OCI-LY7 (cell line): ENCODE results near the gene ADAMTS17. TPM values are rescaled to one million over a fixed set of nuclear protein-coding genes. Genes with fewer than 3 reads are reported as not detected.

Source experiments
- BruUV-seq: library from RNA; stranded (reverse); fragments of 400-500 nt; replicated peaks from 2 replicates; lab custom pipeline; 2021; lab: Mats Ljungman, UMichigan
- CTCF ChIA-PET: fragments of 300-600 bp; sonication (Branson Sonifier 250); formaldehyde crosslinking; loops from one replicate; lab custom pipeline; 2022; ENCODE audit warnings: antibody characterized with exemption; ENCODE audit not compliant: unreplicated experiment; lab: Charles Lee
- POLR2A ChIA-PET: fragments of 300-600 bp; sonication (Branson Sonifier 250); formaldehyde crosslinking; loops from one replicate; lab custom pipeline; 2022; ENCODE audit warnings: antibody characterized with exemption; lab: Charles Lee
- DNase-seq: peaks from one replicate; pipeline ENCODE4 v3.0.0-alpha.2; 2015; ENCODE audit warnings: low spot score
- H2AFZ ChIP-seq: fragments of 200-600 bp; sonication (generic), shearing (Covaris generic); 2 replicates; pipeline ENCODE4 v1.6.1; 2014; ENCODE audit warnings: mild to moderate bottlenecking, antibody characterized with exemption, low read length, moderate library complexity
- H3K27ac ChIP-seq: fragments of 200-600 bp; sonication (generic); 2 replicates; pipeline ENCODE4 v1.5.1; 2014; ENCODE audit warnings: mixed run types, low read depth, mild to moderate bottlenecking, moderate library complexity, low read length, inconsistent platforms; ENCODE audit not compliant: poor library complexity, severe bottlenecking
- H3K36me3 ChIP-seq: fragments of 200-600 bp; sonication (generic); 2 replicates; pipeline ENCODE4 v1.6.1; 2014; ENCODE audit warnings: mild to moderate bottlenecking, antibody characterized with exemption, low read length, moderate library complexity, mixed read lengths; ENCODE audit not compliant: insufficient read depth
- H3K4me1 ChIP-seq: fragments of 200-600 bp; sonication (generic); 2 replicates; pipeline ENCODE4 v1.5.1; 2014; ENCODE audit warnings: mild to moderate bottlenecking, low read length; ENCODE audit not compliant: insufficient read depth, poor library complexity, severe bottlenecking
- H3K4me2 ChIP-seq: fragments of 200-600 bp; sonication (generic); 2 replicates; pipeline ENCODE4 v1.6.1; 2014; ENCODE audit warnings: mild to moderate bottlenecking, low read length
- H3K4me3 ChIP-seq: fragments of 200-600 bp; sonication (generic); 2 replicates; pipeline ENCODE4 v1.5.1; 2014; ENCODE audit warnings: mild to moderate bottlenecking, low read depth, low read length; ENCODE audit not compliant: poor library complexity, severe bottlenecking
- H3K79me2 ChIP-seq: fragments of 200-600 bp; sonication (generic); 2 replicates; pipeline ENCODE4 v1.6.1; 2016; ENCODE audit warnings: low read depth, mild to moderate bottlenecking, low read length, moderate library complexity, mixed read lengths; ENCODE audit not compliant: insufficient read depth
- H3K9me2 ChIP-seq: fragments of 200-600 bp; sonication (generic); 2 replicates; pipeline ENCODE4 v1.6.1; 2016; ENCODE audit warnings: mild to moderate bottlenecking, low read length, mixed read lengths; ENCODE audit not compliant: insufficient read depth
- H3K9me3 ChIP-seq: fragments of 200-600 bp; sonication (generic); 2 replicates; pipeline ENCODE4 v1.6.1; 2014; ENCODE audit warnings: mild to moderate bottlenecking, mixed run types, low read length, mixed read lengths
- H4K20me1 ChIP-seq: fragments of 200-600 bp; sonication (generic); 2 replicates; pipeline ENCODE4 v1.6.1; 2014; ENCODE audit warnings: mild to moderate bottlenecking, antibody characterized with exemption, low read length, moderate library complexity, mixed read lengths; ENCODE audit not compliant: insufficient read depth
- EZH2phosphoT487 ChIP-seq: fragments of 200-600 bp; sonication (generic); IDR thresholded peaks from 2 replicates; pipeline ENCODE4 v1.6.1; 2018; ENCODE audit warnings: low read depth, borderline replicate concordance, mild to moderate bottlenecking, mixed run types, antibody characterized with exemption, low read length, moderate library complexity, mixed read lengths
- intact Hi-C: fragments of 100-400 bp; cut with micrococcal nuclease; formaldehyde crosslinking; loops from one replicate; pipeline ENCODE4 v1.10.0; 2022; ENCODE audit not compliant: unreplicated experiment
- total RNA-seq, 2 experiments: library from RNA; depleted of rRNA in 1 of 2; stranded (reverse); fragments of >200 nt in 1 of 2; shearing (Covaris generic) in 1 of 2; gene quantifications; 2 replicates each; pipeline ENCODE4 v1.2.3, GENCODE V29; 2014 to 2022
- TF ChIP-seq, protein P1 (sequence below): fragments of 200-600 bp; sonication (generic); conservative IDR thresholded peaks from 2 replicates; pipeline ENCODE4 v1.5.1; 2014; ENCODE audit warnings: mild to moderate bottlenecking, antibody characterized with exemption, low read length, moderate library complexity, mixed read lengths

Gene ADAMTS17
- total RNA-seq, 2 experiments from 2014 or later: not detected

DNA sequence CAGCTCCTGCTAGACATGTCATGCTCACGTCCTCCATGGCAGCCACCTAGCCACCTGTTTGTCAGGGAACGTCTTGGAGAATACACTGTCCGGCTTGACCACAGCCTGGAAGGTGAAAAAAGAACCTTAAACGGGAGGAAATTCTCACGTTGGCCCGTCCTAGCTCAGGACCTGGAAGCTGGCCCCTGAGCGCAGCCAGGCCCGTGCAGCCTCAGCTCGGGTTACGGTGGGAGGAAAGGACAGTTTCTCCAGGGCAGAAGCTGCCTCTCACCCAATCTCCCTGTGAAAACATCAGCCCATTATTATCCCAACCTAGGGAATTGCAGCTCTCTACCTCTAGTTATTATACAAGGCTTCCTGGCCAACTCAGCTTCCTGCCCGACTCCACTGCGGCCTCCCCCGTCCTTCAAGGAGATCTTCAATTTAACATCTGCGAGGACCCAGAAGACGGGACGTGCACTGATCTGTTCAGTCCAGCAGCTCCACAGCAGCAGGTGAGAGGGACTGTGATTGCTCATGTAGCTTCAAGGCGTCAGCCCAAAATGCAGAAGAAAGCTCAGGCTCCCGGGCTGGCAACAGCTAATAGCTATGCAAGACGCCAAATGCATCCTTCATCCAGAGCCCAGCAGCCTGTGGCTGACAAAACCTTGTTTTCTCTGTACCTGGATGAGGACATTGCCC lies 84.7 kb downstream of the ADAMTS17 start:
- intact Hi-C loops: no loop called here
- no peak for TF ChIP-seq EZH2phosphoT487
- TF ChIP-seq, protein P1, sequence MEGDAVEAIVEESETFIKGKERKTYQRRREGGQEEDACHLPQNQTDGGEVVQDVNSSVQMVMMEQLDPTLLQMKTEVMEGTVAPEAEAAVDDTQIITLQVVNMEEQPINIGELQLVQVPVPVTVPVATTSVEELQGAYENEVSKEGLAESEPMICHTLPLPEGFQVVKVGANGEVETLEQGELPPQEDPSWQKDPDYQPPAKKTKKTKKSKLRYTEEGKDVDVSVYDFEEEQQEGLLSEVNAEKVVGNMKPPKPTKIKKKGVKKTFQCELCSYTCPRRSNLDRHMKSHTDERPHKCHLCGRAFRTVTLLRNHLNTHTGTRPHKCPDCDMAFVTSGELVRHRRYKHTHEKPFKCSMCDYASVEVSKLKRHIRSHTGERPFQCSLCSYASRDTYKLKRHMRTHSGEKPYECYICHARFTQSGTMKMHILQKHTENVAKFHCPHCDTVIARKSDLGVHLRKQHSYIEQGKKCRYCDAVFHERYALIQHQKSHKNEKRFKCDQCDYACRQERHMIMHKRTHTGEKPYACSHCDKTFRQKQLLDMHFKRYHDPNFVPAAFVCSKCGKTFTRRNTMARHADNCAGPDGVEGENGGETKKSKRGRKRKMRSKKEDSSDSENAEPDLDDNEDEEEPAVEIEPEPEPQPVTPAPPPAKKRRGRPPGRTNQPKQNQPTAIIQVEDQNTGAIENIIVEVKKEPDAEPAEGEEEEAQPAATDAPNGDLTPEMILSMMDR: no peak
- Histone ChIP-seq H2AFZ (no peak overlapping the region), H3K9me3 (no peaks in the 10 kb centered on the region), H3K4me1 (no peaks in the 10 kb centered on the region), H3K27ac (no peak overlapping the region), H3K4me3 (no peak overlapping the region), H4K20me1 (no peaks in the 10 kb centered on the region), H3K4me2 (no peak overlapping the region), H3K79me2 (no peaks in the 10 kb centered on the region), H3K36me3 (no peaks in the 10 kb centered on the region), H3K9me2 (no peaks in the 10 kb centered on the region)
- no TSS peak for BruUV-seq
- CTCF ChIA-PET: no interaction called here
- DNase-seq: no peak
- POLR2A ChIA-PET: no interaction called here

DNA sequence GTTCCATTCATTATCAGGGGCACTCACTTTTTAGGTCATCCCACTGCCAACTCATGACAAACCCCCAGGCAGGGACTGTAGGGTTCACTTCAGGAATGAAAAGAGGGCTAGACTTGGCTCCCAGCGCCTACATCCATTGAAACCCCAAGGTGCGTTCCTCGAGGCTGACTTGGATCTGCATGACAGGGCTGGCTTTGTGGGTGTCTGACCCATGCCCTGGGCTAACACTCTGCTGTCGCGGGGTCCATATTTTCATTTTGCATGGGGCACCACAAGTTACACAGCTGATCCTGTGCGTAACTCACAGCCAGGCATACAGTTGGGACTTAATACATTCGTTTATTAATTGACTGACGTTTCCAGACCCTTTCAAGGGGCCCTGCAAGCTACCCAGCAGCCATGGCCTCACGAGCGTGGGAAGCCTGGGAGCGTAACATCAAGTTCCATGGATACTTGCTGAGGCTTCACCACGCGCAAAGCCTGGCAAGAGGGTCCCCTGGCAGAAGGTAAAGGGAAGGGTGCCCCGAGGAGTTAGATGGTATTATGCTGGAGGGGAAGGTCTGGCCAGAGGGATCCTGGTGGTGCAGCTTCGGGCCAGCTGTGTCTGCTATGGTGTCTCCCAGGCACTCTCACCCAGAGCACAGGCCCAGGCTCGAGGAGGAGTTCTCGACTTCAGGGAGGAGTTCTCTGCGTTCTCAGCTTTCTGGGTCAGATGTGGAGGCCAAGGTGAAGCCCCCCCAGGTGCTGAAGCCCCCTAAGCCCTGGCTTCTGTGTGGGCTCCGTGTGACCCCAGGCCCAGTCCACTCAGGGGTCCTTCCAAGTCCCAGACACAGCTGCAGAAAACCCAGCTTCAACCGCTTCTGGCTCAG lies 85.4 kb downstream of the ADAMTS17 start:
- Histone ChIP-seq H4K20me1 (no peaks in the 10 kb centered on the region), H3K4me2 (no peak overlapping the region), H2AFZ (no peak overlapping the region), H3K9me3 (no peaks in the 10 kb centered on the region), H3K27ac (no peak overlapping the region), H3K4me3 (no peak overlapping the region), H3K79me2 (no peaks in the 10 kb centered on the region), H3K36me3 (no peaks in the 10 kb centered on the region), H3K4me1 (no peaks in the 10 kb centered on the region), H3K9me2 (no peaks in the 10 kb centered on the region)
- CTCF ChIA-PET: no interaction called here
- DNase-seq: no peak
- TF ChIP-seq, protein P1: no peak
- BruUV-seq: no TSS peak
- intact Hi-C loops: no loop called here
- POLR2A ChIA-PET: no interaction called here

DNA sequence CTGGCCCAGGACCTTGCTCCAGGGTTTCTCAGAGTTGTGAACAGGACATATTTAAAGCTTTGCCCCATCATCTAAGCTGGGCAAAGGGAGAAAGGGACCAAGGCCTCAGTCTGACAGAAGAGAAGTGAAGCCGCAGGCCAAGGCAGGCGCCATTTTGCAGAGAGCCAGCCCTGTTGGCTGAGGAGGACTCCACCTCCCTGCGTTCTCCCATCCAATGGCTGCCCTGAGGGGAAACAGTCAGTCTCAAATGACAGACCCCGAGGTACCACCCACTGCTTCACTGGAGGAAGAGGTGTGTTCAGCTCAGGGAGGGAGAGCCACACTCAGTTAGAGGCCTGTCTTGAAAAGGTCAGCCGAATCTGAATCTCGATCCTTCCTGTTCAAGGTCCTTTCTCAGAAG lies 86.1 kb downstream of the ADAMTS17 start:
- Histone ChIP-seq H3K9me2 (no peaks in the 10 kb centered on the region), H3K4me3 (no peak overlapping the region), H2AFZ (no peak overlapping the region), H3K4me2 (no peak overlapping the region), H3K9me3 (no peaks in the 10 kb centered on the region), H3K4me1 (no peaks in the 10 kb centered on the region), H4K20me1 (no peaks in the 10 kb centered on the region), H3K27ac (no peak overlapping the region), H3K36me3 (no peaks in the 10 kb centered on the region), H3K79me2 (no peaks in the 10 kb centered on the region)
- TF ChIP-seq, protein P1: no peak
- TF ChIP-seq EZH2phosphoT487: no peak
- CTCF ChIA-PET: no interaction called here
- no TSS peak for BruUV-seq
- POLR2A ChIA-PET: no interaction called here
- intact Hi-C loops: no loop called here
- no peak for DNase-seq
